HG02571 (cell line): ENCODE results near the gene NT5C3A.
"Not testable (repeated sequence)": the region's sequence is repeated elsewhere in the genome, so short reads cannot be mapped to it uniquely, and the experiment has no call there.

Source experiments
- ATAC-seq: cut with Tn5 transposase; IDR thresholded peaks from one replicate; pipeline ENCODE4 v1.9.1; 2021; ENCODE audit warnings: mild to moderate bottlenecking, moderate library complexity; ENCODE audit not compliant: unreplicated experiment

NT5C3A gene

GRCh38 chr7:33043501-33044400 lies 18.8 kb downstream of the NT5C3A start:
- no peak for ATAC-seq

GRCh38 chr7:33041631-33042428 lies 20.7 kb downstream of the NT5C3A start:
- ATAC-seq: no peak

GRCh38 chr7:33040803-33041516 lies 21.6 kb downstream of the NT5C3A start:
- ATAC-seq: peak; percentile 91

GRCh38 chr7:33039903-33040292 lies 22.7 kb downstream of the NT5C3A start:
- no peak for ATAC-seq

GRCh38 chr7:33039257-33039902 lies 23.2 kb downstream of the NT5C3A start:
- no peak for ATAC-seq

- no peak for ATAC-seq
These were observed 23.9 kb downstream of the NT5C3A start for GRCh38 chr7:33038639-33039038.

GRCh38 chr7:33035776-33036175 lies 26.8 kb downstream of the NT5C3A start:
- no peak for ATAC-seq

GRCh38 chr7:33024189-33024757 lies 38.3 kb downstream of the NT5C3A start:
- ATAC-seq: no peak

- ATAC-seq: no peak
These were observed 50.2 kb downstream of the NT5C3A start for GRCh38 chr7:33012364-33012763.

- ATAC-seq: no peak
These were observed 52.8 kb downstream of the NT5C3A start for GRCh38 chr7:33009734-33010133.

GRCh38 chr7:33005690-33006089 lies 56.9 kb downstream of the NT5C3A start:
- ATAC-seq: not testable (repeated sequence)

- ATAC-seq: not testable (repeated sequence)
These were observed 57.4 kb downstream of the NT5C3A start for GRCh38 chr7:33005193-33005592.

- ATAC-seq: not testable (repeated sequence)
These were observed 58.4 kb downstream of the NT5C3A start for GRCh38 chr7:33004104-33004616.

- not testable (repeated sequence) for ATAC-seq
These were observed 59.5 kb downstream of the NT5C3A start for GRCh38 chr7:33003111-33003510.

GRCh38 chr7:32999380-32999779 lies 63.2 kb downstream of the NT5C3A start:
- not testable (repeated sequence) for ATAC-seq

- ATAC-seq: peak; percentile 49
These were observed 64.0 kb downstream of the NT5C3A start for GRCh38 chr7:32998361-32999171.

- peak; percentile 24 for ATAC-seq
These were observed 64.6 kb downstream of the NT5C3A start for GRCh38 chr7:32997956-32998355.

- ATAC-seq: not testable (repeated sequence)
These were observed 69.8 kb downstream of the NT5C3A start for GRCh38 chr7:32992750-32993149.
